ENCODE data around the gene SPRR2A.
"Not testable (repeated sequence)": the region's sequence is repeated elsewhere in the genome, so short reads cannot be mapped to it uniquely, and the experiment has no call there.

The SPRR2A gene

GRCh38 chr1:153057375-153057774 lies at the start of gene SPRR2A:
TSS of gene SPRR2A (minus strand) at chr1:153057512. CDS start at chr1:153056735, 777 bp downstream.
- DNase-seq, result no peak

- DNase-seq, result no peak
Measured at GRCh38 chr1:153100245-153100644, 42.9 kb upstream of the SPRR2A start.

- no peak for DNase-seq
Measured at GRCh38 chr1:153099461-153100045, 42.2 kb upstream of the SPRR2A start.

GRCh38 chr1:153095764-153096163 lies 38.5 kb upstream of the SPRR2A start:
- DNase-seq, result no peak

- no peak for DNase-seq
Measured at GRCh38 chr1:153094426-153094825, 37.1 kb upstream of the SPRR2A start, which contains the start of gene SPRR2E. TSS of gene SPRR2E (minus strand) at chr1:153094526. CDS start at chr1:153093751, 775 bp downstream.

- no peak for DNase-seq
Measured at GRCh38 chr1:153087652-153088051, 30.3 kb upstream of the SPRR2A start.

GRCh38 chr1:153081736-153082135 lies 24.4 kb upstream of the SPRR2A start:
- DNase-seq, result no peak

- DNase-seq, result no peak
Measured at GRCh38 chr1:153072806-153073726, 15.8 kb upstream of the SPRR2A start.

GRCh38 chr1:153071511-153071910 lies 14.2 kb upstream of the SPRR2A start, which contains the start of gene SPRR2B:
TSS of gene SPRR2B (minus strand) at chr1:153071611. CDS start at chr1:153070839, 772 bp downstream.
- no peak for DNase-seq

- no peak for DNase-seq
Measured at GRCh38 chr1:153070243-153070642, 12.9 kb upstream of the SPRR2A start.

GRCh38 chr1:153058826-153059784 lies 1.8 kb upstream of the SPRR2A start:
- DNase-seq, result no peak

- DNase-seq, result no peak
Measured at GRCh38 chr1:153058154-153058553, 842 bp upstream of the SPRR2A start.

- not testable (repeated sequence) for DNase-seq
Measured at GRCh38 chr1:153056111-153056510, 1.2 kb downstream of the SPRR2A start.

- DNase-seq, result no peak
Measured at GRCh38 chr1:153049211-153049610, 8.1 kb downstream of the SPRR2A start.

- no peak for DNase-seq
Measured at GRCh38 chr1:153040950-153041631, 16.2 kb downstream of the SPRR2A start, which contains the start of gene SPRR2D. TSS of gene SPRR2D (minus strand) at chr1:153041120. CDS start at chr1:153040346, 774 bp downstream.

GRCh38 chr1:153035211-153035610 lies 22.1 kb downstream of the SPRR2A start:
- DNase-seq, result no peak

GRCh38 chr1:153032677-153033308 lies 24.5 kb downstream of the SPRR2A start:
- DNase-seq, result no peak

GRCh38 chr1:153032073-153032472 lies 25.2 kb downstream of the SPRR2A start:
- no peak for DNase-seq

GRCh38 chr1:153030895-153031294 lies 26.4 kb downstream of the SPRR2A start, which contains the start of gene SPRR1B:
TSS of gene SPRR1B (plus strand) at chr1:153031203. CDS start at chr1:153032346, 1,143 bp downstream.
- DNase-seq, result no peak

GRCh38 chr1:153028766-153029165 lies 28.5 kb downstream of the SPRR2A start:
- DNase-seq, result no peak

- DNase-seq, result no peak
Measured at GRCh38 chr1:153025797-153026196, 31.5 kb downstream of the SPRR2A start.
